ENCODE results near the gene NMNAT2. TPM values are rescaled to one million over a fixed set of nuclear protein-coding genes. Genes with fewer than 3 reads are reported as not detected.

NMNAT2 gene
- total RNA-seq, 4 donors from 2014 or later, result 1.7 to 2.8 (median 2.4) TPM

- intact Hi-C loops (cut with DNase I), result loop anchor here (1.0 kb wide), 1 partner anchor 37 kb away; no protein-coding TSS in a partner anchor
- no peak overlapping the region for H3K4me3 ChIP-seq
Observed at GRCh38 chr1:183318433-183318832, 99.7 kb downstream of the NMNAT2 start.

GRCh38 chr1:183315991-183316758 lies 102.0 kb downstream of the NMNAT2 start:
- intact Hi-C loops (cut with DNase I), result no loop called here
- Histone ChIP-seq H3K27ac (replicated peaks in 1 of 4) (no peak overlapping the region), H3K4me1 (peaks cover 27 to 65% (median 49%) of the 10 kb centered on the region in 4 donors), H3K9me3 (no peaks in the 10 kb centered on the region), H3K4me3 (no peak overlapping the region), H3K36me3 (no peaks in the 10 kb centered on the region), H3K27me3 (no peaks in the 10 kb centered on the region)
- no peak for DNase-seq (ENCODE audit: extremely low spot score)
- TF ChIP-seq POLR2AphosphoS5 (IDR thresholded peaks at IDR 0.05), result no peak
- TF ChIP-seq EP300 (IDR thresholded peaks at IDR 0.05), result no peak
- TF ChIP-seq POLR2A (IDR thresholded peaks at IDR 0.05; ENCODE audit: low read depth), result no peak
- no peak for TF ChIP-seq CTCF (IDR thresholded peaks at IDR 0.05)
- WGBS, result 70% methylated on average over 4 of the region's 6 CpGs

More at GRCh38 chr1:183318433-183318832, 99.7 kb downstream of the NMNAT2 start:
- no peaks in the 10 kb centered on the region for H3K9me3 ChIP-seq
- peaks cover 24 to 43% (median 33%) of the 10 kb centered on the region in 4 donors for H3K4me1 ChIP-seq
- TF ChIP-seq POLR2A (IDR thresholded peaks at IDR 0.05; ENCODE audit: low read depth) (no peak), EP300 (IDR thresholded peaks at IDR 0.05) (no peak), CTCF (IDR thresholded peaks at IDR 0.05) (peak; percentile 64 to 74 (median 73)), POLR2AphosphoS5 (IDR thresholded peaks at IDR 0.05) (peak; percentile 50 to 69)
- H3K27me3 ChIP-seq, result no peaks in the 10 kb centered on the region
- no peaks in the 10 kb centered on the region for H3K36me3 ChIP-seq
- WGBS, result 27% methylated on average over 4 of the region's 4 CpGs
- peak; percentile 95 for DNase-seq (ENCODE audit: extremely low spot score)
- H3K27ac ChIP-seq (replicated peaks in 1 of 4), result peak overlapping the region; percentile 47 to 73 (median 59)

GRCh38 chr1:183313063-183313462 lies 105.1 kb downstream of the NMNAT2 start:
- peaks cover 30 to 63% (median 48%) of the 10 kb centered on the region in 4 donors for H3K4me1 ChIP-seq
- DNase-seq (ENCODE audit: extremely low spot score), result no peak
- no peak overlapping the region for H3K4me3 ChIP-seq
- no peaks in the 10 kb centered on the region for H3K27me3 ChIP-seq
- H3K9me3 ChIP-seq, result no peaks in the 10 kb centered on the region
- H3K27ac ChIP-seq (replicated peaks in 1 of 4), result peak overlapping the region in 1 of 4 donors; percentile 33
- no peak for TF ChIP-seq POLR2AphosphoS5 (IDR thresholded peaks at IDR 0.05)
- TF ChIP-seq POLR2A (IDR thresholded peaks at IDR 0.05; ENCODE audit: low read depth), result no peak
- WGBS, result 83% methylated on average over 3 of the region's 3 CpGs
- intact Hi-C loops (cut with DNase I), result no loop called here
- H3K36me3 ChIP-seq, result no peaks in the 10 kb centered on the region

- TF ChIP-seq EP300 (IDR thresholded peaks at IDR 0.05), result no peak
- peak; percentile 31 to 59 for TF ChIP-seq POLR2AphosphoS5 (IDR thresholded peaks at IDR 0.05)
- TF ChIP-seq CTCF (IDR thresholded peaks at IDR 0.05), result no peak
- no peak for TF ChIP-seq POLR2A (IDR thresholded peaks at IDR 0.05; ENCODE audit: low read depth)
- Histone ChIP-seq H3K36me3 (no peaks in the 10 kb centered on the region), H3K4me3 (no peak overlapping the region), H3K9me3 (no peaks in the 10 kb centered on the region), H3K4me1 (peaks cover 32 to 69% (median 50%) of the 10 kb centered on the region in 4 donors), H3K27ac (replicated peaks in 1 of 4) (peak overlapping the region; percentile 71 to 77 (median 73)), H3K27me3 (no peaks in the 10 kb centered on the region)
- WGBS, result 47% methylated on average over 5 of the region's 5 CpGs
- no peak for DNase-seq (ENCODE audit: extremely low spot score)
- intact Hi-C loops (cut with DNase I), result no loop called here
Observed at GRCh38 chr1:183310753-183311479, 107.3 kb downstream of the NMNAT2 start.

- TF ChIP-seq POLR2A (IDR thresholded peaks at IDR 0.05; ENCODE audit: low read depth), result no peak
- TF ChIP-seq EP300 (IDR thresholded peaks at IDR 0.05), result no peak
- no peak for TF ChIP-seq POLR2AphosphoS5 (IDR thresholded peaks at IDR 0.05)
- TF ChIP-seq CTCF (IDR thresholded peaks at IDR 0.05), result no peak
- DNase-seq (ENCODE audit: extremely low spot score), result no peak
- 95% methylated on average over 4 of the region's 4 CpGs for WGBS
- Histone ChIP-seq H3K9me3 (no peaks in the 10 kb centered on the region), H3K27me3 (no peaks in the 10 kb centered on the region), H3K27ac (replicated peaks in 1 of 4) (no peak overlapping the region), H3K4me1 (peaks cover 45 to 77% (median 65%) of the 10 kb centered on the region in 4 donors), H3K4me3 (no peak overlapping the region), H3K36me3 (no peaks in the 10 kb centered on the region)
- intact Hi-C loops (cut with DNase I), result no loop called here
Observed at GRCh38 chr1:183308719-183309118, 109.5 kb downstream of the NMNAT2 start.
